K562 (cell line): Measurements from ENCODE around the gene MYL3. TPM values are rescaled to one million over a fixed set of nuclear protein-coding genes. Genes with fewer than 3 reads are reported as not detected.

ENCODE experiments used
- HLTF ChIP-seq: fragments of 450-650 bp; IDR thresholded peaks from 2 replicates; pipeline ENCODE4 v1.6.1; 2016
- ILF3 ChIP-seq: fragments of 450-650 bp; IDR thresholded peaks from 2 replicates; pipeline ENCODE4 v1.6.1; 2018; ENCODE audit warnings: antibody characterized with exemption, mild to moderate bottlenecking, moderate library complexity, borderline replicate concordance
- NR2C2 ChIP-seq, 2 experiments: fragments of 200-800 bp in 1 of 2; sonication (Bioruptor generic) in 1 of 2; sonication (generic) in 1 of 2; formaldehyde crosslinking in 1 of 2; IDR thresholded peaks; 2 replicates each; pipeline versions ENCODE4 v1.6.1 to v1.8.0; 2016 to 2022; ENCODE audit warnings: mild to moderate bottlenecking in 1 of 2, missing compliant biosample characterization in 1 of 2, missing genetic modification characterization in 1 of 2, missing genetic modification reagents in 1 of 2
- polyA plus RNA-seq, 8 experiments: library from polyadenylated mRNA; depleted of rRNA in 4 of 8; stranded (reverse) in 5 of 8; unstranded in 3 of 8; fragments of >200 nt; fragmentation: Nextera tagmentation in 2 of 8; fragmentation: Illumina TruSeq in 1 of 8; extraction: Ambion mirVana in 2 of 8; extraction: Trizol in 1 of 8; gene quantifications; 2 replicates each; pipeline versions ENCODE4 v1.2.1 to v1.2.3, GENCODE V29; 2011 to 2014; ENCODE audit warnings: inconsistent platforms in 1 of 8, missing spikeins in 1 of 8
- total RNA-seq, 7 experiments: library from RNA; depleted of rRNA in 6 of 7; stranded (reverse); fragments of >200 nt in 6 of 7; fragmentation: Illumina TruSeq in 2 of 7; extraction: Trizol in 2 of 7; gene quantifications; 2 replicates each; pipeline versions ENCODE4 v1.2.1 to v1.2.3, GENCODE V29; 2011 to 2021; ENCODE audit warnings: low replicate concordance in 1 of 7
- TF ChIP-seq, protein P1 (sequence below): sonication (generic); formaldehyde crosslinking; IDR thresholded peaks from 2 replicates; pipeline ENCODE4 v1.8.0; 2022; ENCODE audit warnings: mild to moderate bottlenecking, missing genetic modification reagents, borderline replicate concordance
- TF ChIP-seq, protein P2 (sequence below), 3 experiments: IDR thresholded peaks in 2 of 3; conservative IDR thresholded peaks in 1 of 3; 2 replicates each; pipeline ENCODE4 v1.5.1; 2011 to 2012; ENCODE audit warnings: low read length in 3 of 3, mild to moderate bottlenecking in 3 of 3, control low read depth in 2 of 3, improper control_type of control experiment in 1 of 3, inconsistent platforms in 1 of 3, low read depth in 1 of 3, mixed read lengths in 1 of 3, moderate library complexity in 1 of 3; ENCODE audit not compliant: insufficient read depth in 2 of 3
- TF ChIP-seq, protein P3 (sequence below): sonication (generic); formaldehyde crosslinking; IDR thresholded peaks from 2 replicates; pipeline ENCODE4 v1.8.0; 2022; ENCODE audit warnings: missing genetic modification reagents, mild to moderate bottlenecking, moderate library complexity, borderline replicate concordance
- TF ChIP-seq, protein P4 (sequence below): fragments of 150-350 bp; IDR thresholded peaks from 2 replicates; pipeline ENCODE4 v1.6.1; 2014; ENCODE audit warnings: low read depth, mild to moderate bottlenecking, low read length, borderline replicate concordance
- TF ChIP-seq, protein P5 (sequence below): sonication (generic); formaldehyde crosslinking; IDR thresholded peaks from 2 replicates; pipeline ENCODE4 v1.8.0; 2022; ENCODE audit warnings: missing genetic modification reagents, mild to moderate bottlenecking, borderline replicate concordance
- TF ChIP-seq, protein P6 (sequence below): IDR thresholded peaks from 2 replicates; pipeline ENCODE4 v1.6.1; 2011; ENCODE audit warnings: borderline replicate concordance, low read depth, mild to moderate bottlenecking, moderate library complexity, low read length; ENCODE audit not compliant: insufficient read depth, poor library complexity, severe bottlenecking
- TF ChIP-seq, protein P7 (sequence below): sonication (generic); formaldehyde crosslinking; IDR thresholded peaks from 2 replicates; pipeline ENCODE4 v1.9.0; 2022; ENCODE audit warnings: mild to moderate bottlenecking, missing genetic modification reagents

Gene MYL3
- total and polyA plus RNA-seq, 9 of the 15 experiments (the other 6 are each of a cell fraction or from before 2014, with no cell fraction given), result 0.14 to 0.45 TPM; not detected in 7

DNA sequence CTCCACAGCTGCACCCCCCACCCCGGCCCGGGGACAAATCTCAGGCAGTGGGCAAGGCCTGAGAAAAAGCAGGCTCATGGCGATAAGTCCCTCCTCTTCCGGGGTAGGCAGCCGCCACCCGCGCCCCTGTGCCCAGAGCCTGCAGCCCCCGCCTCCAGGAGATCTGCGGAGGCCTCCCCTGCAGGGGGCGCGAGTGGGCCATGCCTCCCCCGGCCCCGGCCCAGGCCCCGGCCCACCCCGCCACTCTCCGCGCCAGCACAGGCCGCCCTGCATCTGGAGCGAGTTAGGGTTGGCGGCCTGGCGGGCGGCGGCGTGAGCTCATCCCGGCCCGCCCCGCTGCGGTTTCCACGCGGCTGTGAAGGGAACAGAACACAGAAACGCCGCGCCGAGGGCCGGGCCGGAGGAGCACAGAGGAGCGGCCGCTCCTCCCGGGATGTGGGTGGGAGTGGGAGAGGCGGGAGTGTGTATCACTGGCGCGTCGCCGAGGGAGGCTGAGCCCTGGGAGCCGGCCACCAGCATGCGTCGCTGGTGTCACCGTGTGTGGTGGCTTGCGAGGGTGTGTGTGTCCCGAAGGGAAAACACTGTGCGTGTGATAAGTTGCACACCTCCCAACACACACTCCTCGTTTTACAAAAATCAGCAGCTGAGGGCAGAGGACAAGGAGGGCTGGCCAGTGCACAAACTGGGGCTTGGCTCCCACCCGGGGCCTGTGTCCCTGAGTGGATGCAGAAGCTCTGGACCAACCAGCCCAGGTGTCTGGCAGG lies 17.2 kb downstream of the MYL3 start (continued):
- TF ChIP-seq NR2C2 (CRISPR knock-in tag; IDR thresholded peaks at IDR 0.05) (0 out of 2 replicates have a peak, but pooled peaks have one; percentile 57), NR2C2 (tag; IDR thresholded peaks at IDR 0.05) (no peak), HLTF (no peak), ILF3 (no peak)
- TF ChIP-seq, protein P1, sequence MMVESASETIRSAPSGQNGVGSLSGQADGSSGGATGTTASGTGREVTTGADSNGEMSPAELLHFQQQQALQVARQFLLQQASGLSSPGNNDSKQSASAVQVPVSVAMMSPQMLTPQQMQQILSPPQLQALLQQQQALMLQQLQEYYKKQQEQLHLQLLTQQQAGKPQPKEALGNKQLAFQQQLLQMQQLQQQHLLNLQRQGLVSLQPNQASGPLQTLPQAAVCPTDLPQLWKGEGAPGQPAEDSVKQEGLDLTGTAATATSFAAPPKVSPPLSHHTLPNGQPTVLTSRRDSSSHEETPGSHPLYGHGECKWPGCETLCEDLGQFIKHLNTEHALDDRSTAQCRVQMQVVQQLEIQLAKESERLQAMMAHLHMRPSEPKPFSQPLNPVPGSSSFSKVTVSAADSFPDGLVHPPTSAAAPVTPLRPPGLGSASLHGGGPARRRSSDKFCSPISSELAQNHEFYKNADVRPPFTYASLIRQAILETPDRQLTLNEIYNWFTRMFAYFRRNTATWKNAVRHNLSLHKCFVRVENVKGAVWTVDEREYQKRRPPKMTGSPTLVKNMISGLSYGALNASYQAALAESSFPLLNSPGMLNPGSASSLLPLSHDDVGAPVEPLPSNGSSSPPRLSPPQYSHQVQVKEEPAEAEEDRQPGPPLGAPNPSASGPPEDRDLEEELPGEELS (CRISPR knock-in tag), result no peak
- TF ChIP-seq, protein P2, sequence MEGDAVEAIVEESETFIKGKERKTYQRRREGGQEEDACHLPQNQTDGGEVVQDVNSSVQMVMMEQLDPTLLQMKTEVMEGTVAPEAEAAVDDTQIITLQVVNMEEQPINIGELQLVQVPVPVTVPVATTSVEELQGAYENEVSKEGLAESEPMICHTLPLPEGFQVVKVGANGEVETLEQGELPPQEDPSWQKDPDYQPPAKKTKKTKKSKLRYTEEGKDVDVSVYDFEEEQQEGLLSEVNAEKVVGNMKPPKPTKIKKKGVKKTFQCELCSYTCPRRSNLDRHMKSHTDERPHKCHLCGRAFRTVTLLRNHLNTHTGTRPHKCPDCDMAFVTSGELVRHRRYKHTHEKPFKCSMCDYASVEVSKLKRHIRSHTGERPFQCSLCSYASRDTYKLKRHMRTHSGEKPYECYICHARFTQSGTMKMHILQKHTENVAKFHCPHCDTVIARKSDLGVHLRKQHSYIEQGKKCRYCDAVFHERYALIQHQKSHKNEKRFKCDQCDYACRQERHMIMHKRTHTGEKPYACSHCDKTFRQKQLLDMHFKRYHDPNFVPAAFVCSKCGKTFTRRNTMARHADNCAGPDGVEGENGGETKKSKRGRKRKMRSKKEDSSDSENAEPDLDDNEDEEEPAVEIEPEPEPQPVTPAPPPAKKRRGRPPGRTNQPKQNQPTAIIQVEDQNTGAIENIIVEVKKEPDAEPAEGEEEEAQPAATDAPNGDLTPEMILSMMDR (IDR thresholded peaks at IDR 0.05 in 2 of 3, conservative IDR thresholded peaks at IDR 0.05 in 1 of 3; ENCODE audit: insufficient read depth in 2 of 3, low read depth in 1 of 3, low read length in 3 of 3), result peak; percentile 47 to 57 (median 52); a peak in 4 of 6 replicates
- TF ChIP-seq, protein P3, sequence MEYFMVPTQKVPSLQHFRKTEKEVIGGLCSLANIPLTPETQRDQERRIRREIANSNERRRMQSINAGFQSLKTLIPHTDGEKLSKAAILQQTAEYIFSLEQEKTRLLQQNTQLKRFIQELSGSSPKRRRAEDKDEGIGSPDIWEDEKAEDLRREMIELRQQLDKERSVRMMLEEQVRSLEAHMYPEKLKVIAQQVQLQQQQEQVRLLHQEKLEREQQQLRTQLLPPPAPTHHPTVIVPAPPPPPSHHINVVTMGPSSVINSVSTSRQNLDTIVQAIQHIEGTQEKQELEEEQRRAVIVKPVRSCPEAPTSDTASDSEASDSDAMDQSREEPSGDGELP (CRISPR knock-in tag), result 0 out of 2 replicates have a peak, but pooled peaks have one; percentile 23
- TF ChIP-seq, protein P4, sequence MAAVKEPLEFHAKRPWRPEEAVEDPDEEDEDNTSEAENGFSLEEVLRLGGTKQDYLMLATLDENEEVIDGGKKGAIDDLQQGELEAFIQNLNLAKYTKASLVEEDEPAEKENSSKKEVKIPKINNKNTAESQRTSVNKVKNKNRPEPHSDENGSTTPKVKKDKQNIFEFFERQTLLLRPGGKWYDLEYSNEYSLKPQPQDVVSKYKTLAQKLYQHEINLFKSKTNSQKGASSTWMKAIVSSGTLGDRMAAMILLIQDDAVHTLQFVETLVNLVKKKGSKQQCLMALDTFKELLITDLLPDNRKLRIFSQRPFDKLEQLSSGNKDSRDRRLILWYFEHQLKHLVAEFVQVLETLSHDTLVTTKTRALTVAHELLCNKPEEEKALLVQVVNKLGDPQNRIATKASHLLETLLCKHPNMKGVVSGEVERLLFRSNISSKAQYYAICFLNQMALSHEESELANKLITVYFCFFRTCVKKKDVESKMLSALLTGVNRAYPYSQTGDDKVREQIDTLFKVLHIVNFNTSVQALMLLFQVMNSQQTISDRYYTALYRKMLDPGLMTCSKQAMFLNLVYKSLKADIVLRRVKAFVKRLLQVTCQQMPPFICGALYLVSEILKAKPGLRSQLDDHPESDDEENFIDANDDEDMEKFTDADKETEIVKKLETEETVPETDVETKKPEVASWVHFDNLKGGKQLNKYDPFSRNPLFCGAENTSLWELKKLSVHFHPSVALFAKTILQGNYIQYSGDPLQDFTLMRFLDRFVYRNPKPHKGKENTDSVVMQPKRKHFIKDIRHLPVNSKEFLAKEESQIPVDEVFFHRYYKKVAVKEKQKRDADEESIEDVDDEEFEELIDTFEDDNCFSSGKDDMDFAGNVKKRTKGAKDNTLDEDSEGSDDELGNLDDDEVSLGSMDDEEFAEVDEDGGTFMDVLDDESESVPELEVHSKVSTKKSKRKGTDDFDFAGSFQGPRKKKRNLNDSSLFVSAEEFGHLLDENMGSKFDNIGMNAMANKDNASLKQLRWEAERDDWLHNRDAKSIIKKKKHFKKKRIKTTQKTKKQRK, result no peak
- TF ChIP-seq, protein P5, sequence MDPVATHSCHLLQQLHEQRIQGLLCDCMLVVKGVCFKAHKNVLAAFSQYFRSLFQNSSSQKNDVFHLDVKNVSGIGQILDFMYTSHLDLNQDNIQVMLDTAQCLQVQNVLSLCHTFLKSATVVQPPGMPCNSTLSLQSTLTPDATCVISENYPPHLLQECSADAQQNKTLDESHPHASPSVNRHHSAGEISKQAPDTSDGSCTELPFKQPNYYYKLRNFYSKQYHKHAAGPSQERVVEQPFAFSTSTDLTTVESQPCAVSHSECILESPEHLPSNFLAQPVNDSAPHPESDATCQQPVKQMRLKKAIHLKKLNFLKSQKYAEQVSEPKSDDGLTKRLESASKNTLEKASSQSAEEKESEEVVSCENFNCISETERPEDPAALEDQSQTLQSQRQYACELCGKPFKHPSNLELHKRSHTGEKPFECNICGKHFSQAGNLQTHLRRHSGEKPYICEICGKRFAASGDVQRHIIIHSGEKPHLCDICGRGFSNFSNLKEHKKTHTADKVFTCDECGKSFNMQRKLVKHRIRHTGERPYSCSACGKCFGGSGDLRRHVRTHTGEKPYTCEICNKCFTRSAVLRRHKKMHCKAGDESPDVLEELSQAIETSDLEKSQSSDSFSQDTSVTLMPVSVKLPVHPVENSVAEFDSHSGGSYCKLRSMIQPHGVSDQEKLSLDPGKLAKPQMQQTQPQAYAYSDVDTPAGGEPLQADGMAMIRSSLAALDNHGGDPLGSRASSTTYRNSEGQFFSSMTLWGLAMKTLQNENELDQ (CRISPR knock-in tag), result no peak
- TF ChIP-seq, protein P6, sequence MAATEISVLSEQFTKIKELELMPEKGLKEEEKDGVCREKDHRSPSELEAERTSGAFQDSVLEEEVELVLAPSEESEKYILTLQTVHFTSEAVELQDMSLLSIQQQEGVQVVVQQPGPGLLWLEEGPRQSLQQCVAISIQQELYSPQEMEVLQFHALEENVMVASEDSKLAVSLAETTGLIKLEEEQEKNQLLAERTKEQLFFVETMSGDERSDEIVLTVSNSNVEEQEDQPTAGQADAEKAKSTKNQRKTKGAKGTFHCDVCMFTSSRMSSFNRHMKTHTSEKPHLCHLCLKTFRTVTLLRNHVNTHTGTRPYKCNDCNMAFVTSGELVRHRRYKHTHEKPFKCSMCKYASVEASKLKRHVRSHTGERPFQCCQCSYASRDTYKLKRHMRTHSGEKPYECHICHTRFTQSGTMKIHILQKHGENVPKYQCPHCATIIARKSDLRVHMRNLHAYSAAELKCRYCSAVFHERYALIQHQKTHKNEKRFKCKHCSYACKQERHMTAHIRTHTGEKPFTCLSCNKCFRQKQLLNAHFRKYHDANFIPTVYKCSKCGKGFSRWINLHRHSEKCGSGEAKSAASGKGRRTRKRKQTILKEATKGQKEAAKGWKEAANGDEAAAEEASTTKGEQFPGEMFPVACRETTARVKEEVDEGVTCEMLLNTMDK, result peak; percentile 22
- TF ChIP-seq, protein P7, sequence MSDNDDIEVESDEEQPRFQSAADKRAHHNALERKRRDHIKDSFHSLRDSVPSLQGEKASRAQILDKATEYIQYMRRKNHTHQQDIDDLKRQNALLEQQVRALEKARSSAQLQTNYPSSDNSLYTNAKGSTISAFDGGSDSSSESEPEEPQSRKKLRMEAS (CRISPR knock-in tag), result peak; percentile 62; the same call in 1 of the 2 replicates
